K562 (cell line): Measurements from ENCODE around the gene TAS2R38. TPM values are rescaled to one million over a fixed set of nuclear protein-coding genes. Genes with fewer than 3 reads are reported as not detected.

ENCODE experiments used
- CXXC5 ChIP-seq: fragments of 250-450 bp; sonication (Bioruptor Pico); IDR thresholded peaks from 2 replicates; pipeline ENCODE4 v1.8.0; 2022; ENCODE audit warnings: inconsistent platforms, mild to moderate bottlenecking, moderate library complexity
- SUPT5H ChIP-seq: fragments of 450-650 bp; IDR thresholded peaks from 2 replicates; pipeline ENCODE4 v1.6.1; 2016
- polyA plus RNA-seq, 8 experiments: library from polyadenylated mRNA; depleted of rRNA in 4 of 8; stranded (reverse) in 5 of 8; unstranded in 3 of 8; fragments of >200 nt; fragmentation: Nextera tagmentation in 2 of 8; fragmentation: Illumina TruSeq in 1 of 8; extraction: Ambion mirVana in 2 of 8; extraction: Trizol in 1 of 8; gene quantifications; 2 replicates each; pipeline versions ENCODE4 v1.2.1 to v1.2.3, GENCODE V29; 2011 to 2014; ENCODE audit warnings: inconsistent platforms in 1 of 8, missing spikeins in 1 of 8
- total RNA-seq, 7 experiments: library from RNA; depleted of rRNA in 6 of 7; stranded (reverse); fragments of >200 nt in 6 of 7; fragmentation: Illumina TruSeq in 2 of 7; extraction: Trizol in 2 of 7; gene quantifications; 2 replicates each; pipeline versions ENCODE4 v1.2.1 to v1.2.3, GENCODE V29; 2011 to 2021; ENCODE audit warnings: low replicate concordance in 1 of 7
- TF ChIP-seq, protein P1 (sequence below), 3 experiments: fragments of 200-800 bp in 1 of 3; fragments of 250-450 bp in 1 of 3; fragments of 450-650 bp in 1 of 3; sonication (Bioruptor Pico) in 1 of 3; sonication (Bioruptor generic) in 1 of 3; formaldehyde crosslinking in 1 of 3; IDR thresholded peaks; 2 replicates each; pipeline versions ENCODE4 v1.6.1 to v1.8.0; 2016 to 2022; ENCODE audit warnings: mild to moderate bottlenecking in 2 of 3, missing genetic modification characterization in 2 of 3, missing compliant biosample characterization in 1 of 3, moderate library complexity in 1 of 3
- TF ChIP-seq, protein P2 (sequence below): fragments of 150-350 bp; conservative IDR thresholded peaks from 2 replicates; pipeline ENCODE4 v1.6.1; 2014; ENCODE audit warnings: low read length
- TF ChIP-seq, protein P3 (sequence below): fragments of 450-650 bp; formaldehyde crosslinking; IDR thresholded peaks from 2 replicates; pipeline ENCODE4 v1.4.0; 2020; ENCODE audit warnings: mild to moderate bottlenecking, moderate library complexity

The TAS2R38 gene
- total and polyA plus RNA-seq, 9 of the 15 experiments (the other 6 are each of a cell fraction or from before 2014, with no cell fraction given), result not detected

DNA sequence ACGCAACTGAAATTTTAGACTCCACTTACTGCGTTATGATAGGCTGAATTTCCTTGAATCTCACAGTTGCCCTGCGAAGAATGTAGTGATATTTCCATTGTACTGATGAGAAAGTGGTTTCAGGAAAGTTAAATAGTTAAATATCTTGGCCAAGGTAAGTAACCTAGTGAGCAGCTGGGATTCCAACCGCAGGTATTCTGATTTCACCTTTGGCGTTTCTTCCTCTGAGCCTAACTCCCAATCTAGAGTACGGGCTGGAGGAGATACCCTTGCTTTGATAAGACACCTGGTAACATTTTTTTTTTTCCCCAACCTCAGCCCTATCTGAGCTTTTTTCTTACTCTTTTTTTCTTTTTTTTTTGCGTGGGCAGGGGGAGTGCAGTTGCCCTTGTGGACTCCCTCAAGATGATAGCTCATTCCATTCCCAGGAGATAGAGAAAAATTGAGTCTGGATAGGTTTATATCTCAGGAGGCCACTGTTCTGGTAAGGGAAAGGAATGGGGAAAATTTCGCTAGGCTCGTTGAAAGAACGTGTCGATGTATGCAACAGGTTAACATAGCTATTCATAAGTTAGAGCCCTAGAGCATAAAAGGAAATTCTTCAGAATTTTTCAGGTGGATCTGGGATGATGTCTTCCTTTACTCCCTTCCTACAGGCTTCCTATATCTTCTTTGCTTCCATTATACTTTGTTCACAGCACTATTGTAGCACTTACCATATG, 3.1 kb upstream of the TAS2R38 start (continued):
- TF ChIP-seq, protein P1, sequence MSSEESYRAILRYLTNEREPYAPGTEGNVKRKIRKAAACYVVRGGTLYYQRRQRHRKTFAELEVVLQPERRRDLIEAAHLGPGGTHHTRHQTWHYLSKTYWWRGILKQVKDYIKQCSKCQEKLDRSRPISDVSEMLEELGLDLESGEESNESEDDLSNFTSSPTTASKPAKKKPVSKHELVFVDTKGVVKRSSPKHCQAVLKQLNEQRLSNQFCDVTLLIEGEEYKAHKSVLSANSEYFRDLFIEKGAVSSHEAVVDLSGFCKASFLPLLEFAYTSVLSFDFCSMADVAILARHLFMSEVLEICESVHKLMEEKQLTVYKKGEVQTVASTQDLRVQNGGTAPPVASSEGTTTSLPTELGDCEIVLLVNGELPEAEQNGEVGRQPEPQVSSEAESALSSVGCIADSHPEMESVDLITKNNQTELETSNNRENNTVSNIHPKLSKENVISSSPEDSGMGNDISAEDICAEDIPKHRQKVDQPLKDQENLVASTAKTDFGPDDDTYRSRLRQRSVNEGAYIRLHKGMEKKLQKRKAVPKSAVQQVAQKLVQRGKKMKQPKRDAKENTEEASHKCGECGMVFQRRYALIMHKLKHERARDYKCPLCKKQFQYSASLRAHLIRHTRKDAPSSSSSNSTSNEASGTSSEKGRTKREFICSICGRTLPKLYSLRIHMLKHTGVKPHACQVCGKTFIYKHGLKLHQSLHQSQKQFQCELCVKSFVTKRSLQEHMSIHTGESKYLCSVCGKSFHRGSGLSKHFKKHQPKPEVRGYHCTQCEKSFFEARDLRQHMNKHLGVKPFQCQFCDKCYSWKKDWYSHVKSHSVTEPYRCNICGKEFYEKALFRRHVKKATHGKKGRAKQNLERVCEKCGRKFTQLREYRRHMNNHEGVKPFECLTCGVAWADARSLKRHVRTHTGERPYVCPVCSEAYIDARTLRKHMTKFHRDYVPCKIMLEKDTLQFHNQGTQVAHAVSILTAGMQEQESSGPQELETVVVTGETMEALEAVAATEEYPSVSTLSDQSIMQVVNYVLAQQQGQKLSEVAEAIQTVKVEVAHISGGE (CRISPR knock-in tag; IDR thresholded peaks at IDR 0.05), result no peak
- no peak for TF ChIP-seq CXXC5
- TF ChIP-seq, protein P2, sequence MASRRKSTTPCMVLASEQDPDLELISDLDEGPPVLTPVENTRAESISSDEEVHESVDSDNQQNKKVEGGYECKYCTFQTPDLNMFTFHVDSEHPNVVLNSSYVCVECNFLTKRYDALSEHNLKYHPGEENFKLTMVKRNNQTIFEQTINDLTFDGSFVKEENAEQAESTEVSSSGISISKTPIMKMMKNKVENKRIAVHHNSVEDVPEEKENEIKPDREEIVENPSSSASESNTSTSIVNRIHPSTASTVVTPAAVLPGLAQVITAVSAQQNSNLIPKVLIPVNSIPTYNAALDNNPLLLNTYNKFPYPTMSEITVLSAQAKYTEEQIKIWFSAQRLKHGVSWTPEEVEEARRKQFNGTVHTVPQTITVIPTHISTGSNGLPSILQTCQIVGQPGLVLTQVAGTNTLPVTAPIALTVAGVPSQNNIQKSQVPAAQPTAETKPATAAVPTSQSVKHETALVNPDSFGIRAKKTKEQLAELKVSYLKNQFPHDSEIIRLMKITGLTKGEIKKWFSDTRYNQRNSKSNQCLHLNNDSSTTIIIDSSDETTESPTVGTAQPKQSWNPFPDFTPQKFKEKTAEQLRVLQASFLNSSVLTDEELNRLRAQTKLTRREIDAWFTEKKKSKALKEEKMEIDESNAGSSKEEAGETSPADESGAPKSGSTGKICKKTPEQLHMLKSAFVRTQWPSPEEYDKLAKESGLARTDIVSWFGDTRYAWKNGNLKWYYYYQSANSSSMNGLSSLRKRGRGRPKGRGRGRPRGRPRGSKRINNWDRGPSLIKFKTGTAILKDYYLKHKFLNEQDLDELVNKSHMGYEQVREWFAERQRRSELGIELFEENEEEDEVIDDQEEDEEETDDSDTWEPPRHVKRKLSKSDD, result no peak
- TF ChIP-seq, protein P3, sequence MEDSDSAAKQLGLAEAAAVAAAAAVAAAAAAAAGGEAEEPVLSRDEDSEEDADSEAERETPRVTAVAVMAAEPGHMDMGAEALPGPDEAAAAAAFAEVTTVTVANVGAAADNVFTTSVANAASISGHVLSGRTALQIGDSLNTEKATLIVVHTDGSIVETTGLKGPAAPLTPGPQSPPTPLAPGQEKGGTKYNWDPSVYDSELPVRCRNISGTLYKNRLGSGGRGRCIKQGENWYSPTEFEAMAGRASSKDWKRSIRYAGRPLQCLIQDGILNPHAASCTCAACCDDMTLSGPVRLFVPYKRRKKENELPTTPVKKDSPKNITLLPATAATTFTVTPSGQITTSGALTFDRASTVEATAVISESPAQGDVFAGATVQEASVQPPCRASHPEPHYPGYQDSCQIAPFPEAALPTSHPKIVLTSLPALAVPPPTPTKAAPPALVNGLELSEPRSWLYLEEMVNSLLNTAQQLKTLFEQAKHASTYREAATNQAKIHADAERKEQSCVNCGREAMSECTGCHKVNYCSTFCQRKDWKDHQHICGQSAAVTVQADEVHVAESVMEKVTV (CRISPR knock-in tag), result 0 out of 2 replicates have a peak, but pooled peaks have one; percentile 34
- no peak for TF ChIP-seq SUPT5H
- TF ChIP-seq, all 486 proteins: peak for 2
